Pancreas (tissue), 10 donors: ENCODE results near the gene PRDM15. TPM values are rescaled to one million over a fixed set of nuclear protein-coding genes. Genes with fewer than 3 reads are reported as not detected.

Source experiments
- ATAC-seq, 4 donors: fragments of 200-7000 bp; cut with Tn5 transposase; one replicate each; pipeline versions ENCODE4 v1.8.0 to v1.9.1; 2020; ENCODE audit warnings: mild to moderate bottlenecking in 4 of 4, moderate library complexity in 4 of 4
- DNase-seq, 6 donors: peaks; one replicate each; pipeline ENCODE4 v3.0.0-alpha.2; 2020
- FAIRE-seq: peaks from 2 replicates; lab custom pipeline; 2012; peaks lifted over from hg19 to GRCh38; lab: Jason Lieb, UNC
- H3K27ac ChIP-seq, 4 donors: fragments of 200-600 bp; sonication (generic); 1 replicate in 3 of 4; 2 replicates in 1 of 4; pipeline versions ENCODE4 v1.5.0 to v1.8.0; 2020
- H3K27me3 ChIP-seq, 4 donors: fragments of 200-600 bp; one replicate each; pipeline ENCODE4 v1.8.0; 2021
- H3K36me3 ChIP-seq, 3 donors: fragments of 200-600 bp; sonication (generic) in 1 of 3; one replicate each; pipeline versions ENCODE4 v1.5.0 to v1.8.0; 2020 to 2021
- H3K4me1 ChIP-seq, 3 donors: fragments of 200-600 bp; one replicate each; pipeline ENCODE4 v1.8.0; 2021
- H3K4me3 ChIP-seq, 4 donors: fragments of 200-600 bp; sonication (generic) in 2 of 4; one replicate each; pipeline versions ENCODE4 v1.5.0 to v1.8.0; 2020 to 2021
- H3K9me3 ChIP-seq, 4 donors: fragments of 200-600 bp; one replicate each; pipeline ENCODE4 v1.8.0; 2021
- CTCF ChIP-seq, 4 donors: fragments of 200-600 bp; sonication (generic) in 3 of 4; IDR thresholded peaks; one replicate each; pipeline versions ENCODE4 v1.5.0 to v1.8.0; 2021; ENCODE audit warnings: antibody characterized with exemption in 4 of 4
- WGBS, 2 donors: extraction: QIAGEN DNeasy Blood & Tissue Kit; methylation state at CpG; one replicate each; pipeline ENCODE4 v1.1.7; 2013; 5-methylcytosine and 5-hydroxymethylcytosine counted together
- intact Hi-C, 3 donors: fragments of 100-400 bp; cut with DNase I; formaldehyde crosslinking; loops; one replicate each; pipeline versions ENCODE4 v1.11.1 to v1.14.2; 2022
- polyA plus RNA-seq, 2 donors: library from polyadenylated mRNA; stranded (reverse); fragments of 200-250 nt; gene quantifications; one replicate each; pipeline ENCODE4 v1.2.3, GENCODE V29; 2013
- total RNA-seq, 6 donors: library from RNA; stranded (reverse); fragmentation: NEBNext Ultra II Directional in 4 of 6; extraction: Animal tissue kit (Norgen Biotek cat#: 25700) in 4 of 6; gene quantifications; one replicate each; pipeline versions ENCODE4 v1.2.1 to v1.2.4, GENCODE V29; 2021 to 2023
- donor health status: healthy with polysubstance abuse.
- donor health status: DM: no; HTN: no; CAD: no; lungs with moderate emphysema.
- donor health status: DM: no; HTN: no; CAD: no.
- donor health status: control.
- donor health status: control.
- donor health status: Bipolar disorder and iron deficiency.
- donor health status: DM: yes; HTN: yes; CAD: no.
- donor health status: DM: no; HTN: no; CAD: no.
- donor health status: DM: no; HTN: no; CAD: no.
- donor health status: DM: yes; HTN: yes; CAD: no.

PRDM15 gene
- total and polyA plus RNA-seq, 8 donors: 1.6 to 3.9 (median 3.4) TPM

DNA sequence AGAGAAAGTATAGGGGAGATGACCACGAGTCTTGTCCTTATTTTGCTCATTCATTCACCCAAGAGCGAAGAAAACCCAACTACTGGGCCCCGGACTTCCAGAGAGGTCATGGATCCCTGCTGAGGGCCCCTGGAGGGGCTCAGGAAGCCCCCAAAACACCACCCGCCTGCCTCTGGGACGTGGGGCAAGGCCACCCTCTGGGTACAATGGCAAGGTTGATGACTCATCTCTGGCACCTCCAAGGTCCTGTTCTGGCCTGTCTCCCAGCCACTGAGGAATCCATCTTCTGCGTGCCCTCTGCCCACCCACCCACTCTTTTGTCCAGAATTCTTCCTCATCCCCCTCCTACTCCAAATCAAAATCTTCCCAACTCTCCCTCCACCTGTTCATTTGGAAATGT lies 21.3 kb upstream of the PRDM15 start:
- Histone ChIP-seq H3K36me3 (peaks cover 0 to 3% (median 0%) of the 10 kb centered on the region in 3 donors), H3K27ac (peak overlapping the region; percentile 67 to 84 (median 78))
- DNase-seq: peak in 2 of 6 donors; percentile 57

DNA sequence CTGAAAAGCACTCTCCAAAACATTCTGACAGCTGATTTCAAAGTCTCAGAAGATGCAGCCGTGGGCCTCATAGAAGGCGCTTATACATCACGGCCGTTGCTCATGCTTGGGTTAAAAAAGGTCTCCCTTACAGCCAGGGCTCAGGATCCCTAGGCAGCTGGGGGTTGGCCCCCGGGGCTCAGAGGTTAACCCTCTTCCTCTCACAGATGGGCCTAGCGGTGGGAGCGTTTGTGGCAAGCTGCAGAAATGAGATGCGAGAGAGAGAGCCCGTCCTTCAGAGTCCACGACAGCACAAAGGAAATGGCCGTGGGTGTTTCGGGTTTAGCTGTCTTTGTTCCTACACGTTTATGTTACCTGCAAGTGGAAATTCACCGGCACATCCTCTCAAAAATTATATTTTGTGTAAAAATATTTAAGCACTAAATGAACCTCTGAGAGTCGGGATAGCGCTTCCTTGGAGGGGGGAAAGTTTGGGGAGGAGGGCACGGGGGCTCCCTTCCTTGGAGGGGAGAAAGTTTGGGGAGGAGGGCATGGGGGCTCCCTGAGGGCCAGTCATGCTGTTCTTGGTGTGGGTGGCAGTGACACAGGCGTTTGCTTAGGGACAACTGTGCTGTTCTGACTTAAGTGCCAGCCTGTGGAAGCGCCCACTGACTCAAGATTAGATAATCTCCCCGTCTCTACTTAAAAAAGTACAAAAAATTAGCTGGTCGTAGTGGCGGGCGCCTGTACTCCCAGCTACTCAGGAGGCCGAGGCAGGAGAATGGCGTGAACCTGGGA lies 20.5 kb upstream of the PRDM15 start:
- H3K27ac ChIP-seq: no peak overlapping the region
- FAIRE-seq: no peak

More for the DNA sequence above, 21.3 kb upstream of the PRDM15 start:
- no peaks in the 10 kb centered on the region for H3K27me3 ChIP-seq
- no peak for FAIRE-seq
- TF ChIP-seq CTCF (IDR thresholded peaks at IDR 0.05): no peak
- H3K4me3 ChIP-seq: no peak overlapping the region
- 75 to 80% methylated on average over 6 of the region's 6 CpGs for WGBS, 2 donors
- no peaks in the 10 kb centered on the region for H3K9me3 ChIP-seq
- H3K4me1 ChIP-seq: peaks cover 11 to 18% (median 16%) of the 10 kb centered on the region in 3 donors
- ATAC-seq: peak; percentile 36 to 57 (median 50)
- intact Hi-C loops: no loop called here

DNA sequence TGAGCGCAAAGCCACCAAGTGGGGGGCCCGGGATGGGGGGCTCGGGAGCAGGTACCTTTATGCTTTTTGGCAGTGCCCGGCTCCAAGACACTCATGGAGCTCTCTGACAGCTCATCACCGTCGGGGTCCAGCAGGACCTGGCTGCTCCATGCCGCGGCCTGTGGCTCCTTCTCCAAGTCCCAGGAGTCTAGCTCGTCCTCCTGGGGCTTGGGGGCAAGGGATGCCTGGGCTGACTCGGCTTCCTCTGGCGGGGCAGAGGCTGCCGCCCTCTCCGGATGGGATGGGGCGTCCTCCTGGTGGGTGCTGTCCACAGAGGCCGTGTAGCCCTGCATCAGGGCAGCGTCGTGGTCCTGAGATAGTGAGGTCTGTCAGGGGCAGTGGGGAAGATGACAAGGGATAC lies 19.9 kb upstream of the PRDM15 start:
- intact Hi-C loops: no loop called here
- no peaks in the 10 kb centered on the region for H3K9me3 ChIP-seq
- ATAC-seq: no peak
- DNase-seq: no peak
- 92 to 93% methylated on average over 17 of the region's 17 CpGs for WGBS, 2 donors
- peaks cover 11 to 18% (median 16%) of the 10 kb centered on the region in 3 donors for H3K4me1 ChIP-seq
- H3K36me3 ChIP-seq: peaks cover 0 to 3% (median 0%) of the 10 kb centered on the region in 3 donors
- H3K27me3 ChIP-seq: no peaks in the 10 kb centered on the region
- no peak overlapping the region for H3K27ac ChIP-seq
- TF ChIP-seq CTCF (IDR thresholded peaks at IDR 0.05): no peak
- no peak for FAIRE-seq
- no peak overlapping the region for H3K4me3 ChIP-seq

More for the DNA sequence above, 20.5 kb upstream of the PRDM15 start:
- Histone ChIP-seq H3K9me3 (no peaks in the 10 kb centered on the region), H3K4me3 (no peak overlapping the region), H3K4me1 (peaks cover 11 to 18% (median 16%) of the 10 kb centered on the region in 3 donors), H3K36me3 (peaks cover 0 to 3% (median 0%) of the 10 kb centered on the region in 3 donors), H3K27me3 (no peaks in the 10 kb centered on the region)
- DNase-seq (no peak), ATAC-seq (no peak)
- TF ChIP-seq CTCF (IDR thresholded peaks at IDR 0.05): no peak
- 89 to 90% methylated on average over 25 of the region's 25 CpGs for WGBS, 2 donors
- intact Hi-C loops: no loop called here

- no peak for DNase-seq
- no peak for TF ChIP-seq CTCF (IDR thresholded peaks at IDR 0.05)
- FAIRE-seq: no peak
Measured at GRCh38 chr21:41897700-41898099, 18.6 kb upstream of the PRDM15 start.

More at GRCh38 chr21:41897700-41898099, 18.6 kb upstream of the PRDM15 start:
- peaks cover 0 to 3% (median 0%) of the 10 kb centered on the region in 3 donors for H3K36me3 ChIP-seq
- no peaks in the 10 kb centered on the region for H3K27me3 ChIP-seq
- no peak overlapping the region for H3K4me3 ChIP-seq
- no peak overlapping the region for H3K27ac ChIP-seq
- no peak for ATAC-seq
- 95% methylated on average over 8 of the region's 8 CpGs for WGBS, 2 donors
- intact Hi-C loops: no loop called here
- peaks cover 11 to 18% (median 16%) of the 10 kb centered on the region in 3 donors for H3K4me1 ChIP-seq
- H3K9me3 ChIP-seq: no peaks in the 10 kb centered on the region
